HCT116 (cell line): ENCODE measurements around the gene SIRPD. TPM values are rescaled to one million over a fixed set of nuclear protein-coding genes. Genes with fewer than 3 reads are reported as not detected.

Source experiments
- ATAC-seq: fragments of 200-7000 bp; cut with Tn5 transposase; 2 replicates; pipeline ENCODE4 v1.9.1; 2020; ENCODE audit warnings: mild to moderate bottlenecking, moderate library complexity
- BruUV-seq: library from RNA; stranded (reverse); fragments of 400-500 nt; replicated peaks from 2 replicates; lab custom pipeline; 2021; lab: Mats Ljungman, UMichigan
- CTCF ChIA-PET: fragments of 300-600 bp; sonication (Branson Sonifier 250); formaldehyde crosslinking; loops from one replicate; lab custom pipeline; 2021; ENCODE audit warnings: antibody characterized with exemption; lab: Charles Lee
- POLR2A ChIA-PET: fragments of 300-600, 350-600 bp; sonication (Branson Sonifier 250); formaldehyde crosslinking; loops from one replicate; lab custom pipeline; 2021; ENCODE audit warnings: antibody characterized with exemption; lab: Charles Lee
- RAD21 ChIA-PET, 2 experiments: fragments of 300-600 bp; sonication (Branson Sonifier 250); formaldehyde crosslinking; loops; one replicate each; lab custom pipeline; 2023; ENCODE audit warnings: low total read pairs in 2 of 2; ENCODE audit not compliant: uncharacterized antibody in 2 of 2, unreplicated experiment in 2 of 2, low non-redundant PET in 1 of 2; lab: Charles Lee
- DNase-seq: peaks from one replicate; pipeline ENCODE4 v3.0.0-alpha.2; 2010; ENCODE audit warnings: low read depth, low spot score
- H2AFZ ChIP-seq: fragments of 200-600 bp; shearing (Covaris generic), sonication (generic); 2 replicates; pipeline ENCODE4 v1.6.1; 2017; ENCODE audit warnings: low read depth, mixed run types, mixed read lengths, antibody characterized with exemption, low read length; ENCODE audit not compliant: poor library complexity, severe bottlenecking
- H3K27ac ChIP-seq: 2 replicates; pipeline ENCODE4 v1.5.1; 2012; ENCODE audit warnings: low read depth, low read length
- H3K27me3 ChIP-seq: fragments of 200-600 bp; sonication (generic); 2 replicates; pipeline ENCODE4 v1.6.1; 2016; ENCODE audit warnings: mixed run types, low read length, mixed read lengths; ENCODE audit not compliant: insufficient read depth
- H3K36me3 ChIP-seq, 2 experiments: fragments of 200-500 bp in 1 of 2; fragments of 200-600 bp in 1 of 2; sonication (Bioruptor generic) in 1 of 2; sonication (generic) in 1 of 2; 2 replicates each; pipeline versions ENCODE4 v1.5.1 to v1.6.1; 2014 to 2016; ENCODE audit warnings: low read length in 2 of 2, inconsistent platforms in 1 of 2, mixed read lengths in 1 of 2, mixed run types in 1 of 2; ENCODE audit not compliant: insufficient read depth in 2 of 2, control insufficient read depth in 1 of 2
- H3K4me1 ChIP-seq, 2 experiments: fragments of 200-600 bp in 1 of 2; sonication (generic) in 1 of 2; 2 replicates each; pipeline versions ENCODE4 v1.5.1 to v1.6.1; 2012 to 2017; ENCODE audit warnings: low read length in 2 of 2, inconsistent platforms in 1 of 2, mild to moderate bottlenecking in 1 of 2, mixed read lengths in 1 of 2, mixed run types in 1 of 2, moderate library complexity in 1 of 2; ENCODE audit not compliant: insufficient read depth in 2 of 2, control insufficient read depth in 1 of 2
- H3K4me2 ChIP-seq: fragments of 200-600 bp; sonication (generic); 2 replicates; pipeline ENCODE4 v1.6.1; 2017; ENCODE audit warnings: mixed run types, low read length, mixed read lengths
- H3K4me3 ChIP-seq, 2 experiments: fragments of 200-600 bp in 1 of 2; sonication (generic) in 1 of 2; replicated peaks in 1 of 2; 2 replicates each; pipeline ENCODE4 v1.5.1; 2011 to 2016; ENCODE audit warnings: low read length in 2 of 2, control low read depth in 1 of 2, low read depth in 1 of 2, mild to moderate bottlenecking in 1 of 2, mixed read lengths in 1 of 2, mixed run types in 1 of 2
- H3K79me2 ChIP-seq: fragments of 200-600 bp; sonication (generic); 2 replicates; pipeline ENCODE4 v1.6.1; 2017; ENCODE audit warnings: mild to moderate bottlenecking, mixed run types, low read length, moderate library complexity, mixed read lengths; ENCODE audit not compliant: insufficient read depth
- H3K9ac ChIP-seq: fragments of 200-600 bp; sonication (generic); 2 replicates; pipeline ENCODE4 v1.6.1; 2016; ENCODE audit warnings: low read length, mixed read lengths
- H3K9me2 ChIP-seq: fragments of 200-600 bp; sonication (generic), shearing (Covaris generic); 2 replicates; pipeline ENCODE4 v1.6.1; 2017; ENCODE audit warnings: mixed run types, mild to moderate bottlenecking, moderate library complexity; ENCODE audit not compliant: insufficient read depth
- H3K9me3 ChIP-seq, 2 experiments: fragments of 200-500 bp in 1 of 2; fragments of 200-600 bp in 1 of 2; sonication (Bioruptor generic) in 1 of 2; sonication (generic) in 1 of 2; 2 replicates each; pipeline ENCODE4 v1.6.1; 2014 to 2017; ENCODE audit warnings: low read length in 2 of 2, mixed read lengths in 2 of 2, inconsistent platforms in 1 of 2, low read depth in 1 of 2, mild to moderate bottlenecking in 1 of 2, mixed run types in 1 of 2, moderate library complexity in 1 of 2; ENCODE audit not compliant: control insufficient read depth in 1 of 2, insufficient read depth in 1 of 2
- H4K20me1 ChIP-seq: fragments of 200-600 bp; sonication (generic), shearing (Covaris generic); 2 replicates; pipeline ENCODE4 v1.6.1; 2017; ENCODE audit warnings: mixed run types, mild to moderate bottlenecking, moderate library complexity; ENCODE audit not compliant: insufficient read depth
- CBX3 ChIP-seq: IDR thresholded peaks from 2 replicates; pipeline ENCODE4 v1.6.1; 2012; ENCODE audit warnings: low read depth
- EGR1 ChIP-seq: IDR thresholded peaks from 2 replicates; pipeline ENCODE4 v1.6.1; 2012; ENCODE audit warnings: low read depth
- ELF1 ChIP-seq: IDR thresholded peaks from 2 replicates; pipeline ENCODE4 v1.6.1; 2012; ENCODE audit warnings: low read depth, borderline replicate concordance
- MAX ChIP-seq: IDR thresholded peaks from 2 replicates; pipeline ENCODE4 v1.6.1; 2012
- RAD21 ChIP-seq: IDR thresholded peaks from 2 replicates; pipeline ENCODE4 v1.6.1; 2012; ENCODE audit warnings: low read depth, mild to moderate bottlenecking
- SIN3A ChIP-seq: IDR thresholded peaks from 2 replicates; pipeline ENCODE4 v1.6.1; 2012; ENCODE audit warnings: low read depth
- SP1 ChIP-seq: IDR thresholded peaks from 2 replicates; pipeline ENCODE4 v1.6.1; 2012; ENCODE audit warnings: low read depth
- YY1 ChIP-seq: IDR thresholded peaks from 2 replicates; pipeline ENCODE4 v1.6.1; 2011; ENCODE audit warnings: low read length, low read depth, moderate library complexity, mild to moderate bottlenecking; ENCODE audit not compliant: insufficient replicate concordance; ENCODE audit errors: extremely low read depth
- ZFX ChIP-seq: fragments of 450-650 bp; IDR thresholded peaks from 2 replicates; pipeline ENCODE4 v1.6.1; 2017
- ZNF274 ChIP-seq: fragments of 200-500 bp; sonication (Bioruptor generic); IDR thresholded peaks from 2 replicates; pipeline ENCODE4 v1.6.1; 2014; ENCODE audit warnings: mild to moderate bottlenecking, low read depth, low read length, inconsistent platforms
- intact Hi-C: fragments of 100-400 bp; cut with micrococcal nuclease; formaldehyde crosslinking; loops from 2 replicates; pipeline ENCODE4 v1.10.0; 2022
- total RNA-seq: library from RNA; stranded (reverse); gene quantifications from one replicate; pipeline ENCODE4 v1.2.1, GENCODE V29; 2021; ENCODE audit not compliant: unreplicated experiment
- TF ChIP-seq, protein P1 (sequence below): IDR thresholded peaks from 2 replicates; pipeline ENCODE4 v1.6.1; 2012; ENCODE audit warnings: low read depth

SIRPD gene
- total RNA-seq, 1 experiment from 2014 or later = not detected

- intact Hi-C loops = no loop called here
- Histone ChIP-seq H4K20me1 (no peaks in the 10 kb centered on the region), H3K4me3 (no peak overlapping the region), H3K27me3 (peaks cover 17% of the 10 kb centered on the region; the same call in 1 of the 2 replicates), H3K9me2 (no peaks in the 10 kb centered on the region), H3K4me1 (no peaks in the 10 kb centered on the region), H2AFZ (no peak overlapping the region), H3K36me3 (no peaks in the 10 kb centered on the region), H3K79me2 (no peaks in the 10 kb centered on the region), H3K9me3 (no peaks in the 10 kb centered on the region), H3K9ac (no peak overlapping the region), H3K27ac (no peak overlapping the region), H3K4me2 (no peak overlapping the region)
- BruUV-seq = no TSS peak
- DNase-seq (no peak), ATAC-seq (no peak)
- CTCF ChIA-PET = interaction anchor here (1.0 kb wide), 1 partner anchor 10 kb away, joined by 4 read pairs; no protein-coding TSS in a partner anchor
- POLR2A ChIA-PET = no interaction called here
- TF ChIP-seq RAD21 = no peak
- TF ChIP-seq SP1 = no peak
- TF ChIP-seq ZFX = no peak
- TF ChIP-seq MAX = no peak
- no peak for TF ChIP-seq EGR1
- no peak for TF ChIP-seq CBX3
- TF ChIP-seq, protein P1, sequence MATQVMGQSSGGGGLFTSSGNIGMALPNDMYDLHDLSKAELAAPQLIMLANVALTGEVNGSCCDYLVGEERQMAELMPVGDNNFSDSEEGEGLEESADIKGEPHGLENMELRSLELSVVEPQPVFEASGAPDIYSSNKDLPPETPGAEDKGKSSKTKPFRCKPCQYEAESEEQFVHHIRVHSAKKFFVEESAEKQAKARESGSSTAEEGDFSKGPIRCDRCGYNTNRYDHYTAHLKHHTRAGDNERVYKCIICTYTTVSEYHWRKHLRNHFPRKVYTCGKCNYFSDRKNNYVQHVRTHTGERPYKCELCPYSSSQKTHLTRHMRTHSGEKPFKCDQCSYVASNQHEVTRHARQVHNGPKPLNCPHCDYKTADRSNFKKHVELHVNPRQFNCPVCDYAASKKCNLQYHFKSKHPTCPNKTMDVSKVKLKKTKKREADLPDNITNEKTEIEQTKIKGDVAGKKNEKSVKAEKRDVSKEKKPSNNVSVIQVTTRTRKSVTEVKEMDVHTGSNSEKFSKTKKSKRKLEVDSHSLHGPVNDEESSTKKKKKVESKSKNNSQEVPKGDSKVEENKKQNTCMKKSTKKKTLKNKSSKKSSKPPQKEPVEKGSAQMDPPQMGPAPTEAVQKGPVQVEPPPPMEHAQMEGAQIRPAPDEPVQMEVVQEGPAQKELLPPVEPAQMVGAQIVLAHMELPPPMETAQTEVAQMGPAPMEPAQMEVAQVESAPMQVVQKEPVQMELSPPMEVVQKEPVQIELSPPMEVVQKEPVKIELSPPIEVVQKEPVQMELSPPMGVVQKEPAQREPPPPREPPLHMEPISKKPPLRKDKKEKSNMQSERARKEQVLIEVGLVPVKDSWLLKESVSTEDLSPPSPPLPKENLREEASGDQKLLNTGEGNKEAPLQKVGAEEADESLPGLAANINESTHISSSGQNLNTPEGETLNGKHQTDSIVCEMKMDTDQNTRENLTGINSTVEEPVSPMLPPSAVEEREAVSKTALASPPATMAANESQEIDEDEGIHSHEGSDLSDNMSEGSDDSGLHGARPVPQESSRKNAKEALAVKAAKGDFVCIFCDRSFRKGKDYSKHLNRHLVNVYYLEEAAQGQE = no peak
- no peak for TF ChIP-seq ZNF274
- no peak for TF ChIP-seq YY1
- TF ChIP-seq ELF1 = no peak
- TF ChIP-seq SIN3A = no peak
- RAD21 ChIA-PET = no interaction called here
Observed at GRCh38 chr20:1513801-1514200, 43.7 kb downstream of the SIRPD start.
